Measurements from ENCODE around the gene ARHGEF7. TPM values are rescaled to one million over a fixed set of nuclear protein-coding genes. Genes with fewer than 3 reads are reported as not detected.

ARHGEF7 gene
- total RNA-seq, 1 donor: 52.2 TPM

DNA sequence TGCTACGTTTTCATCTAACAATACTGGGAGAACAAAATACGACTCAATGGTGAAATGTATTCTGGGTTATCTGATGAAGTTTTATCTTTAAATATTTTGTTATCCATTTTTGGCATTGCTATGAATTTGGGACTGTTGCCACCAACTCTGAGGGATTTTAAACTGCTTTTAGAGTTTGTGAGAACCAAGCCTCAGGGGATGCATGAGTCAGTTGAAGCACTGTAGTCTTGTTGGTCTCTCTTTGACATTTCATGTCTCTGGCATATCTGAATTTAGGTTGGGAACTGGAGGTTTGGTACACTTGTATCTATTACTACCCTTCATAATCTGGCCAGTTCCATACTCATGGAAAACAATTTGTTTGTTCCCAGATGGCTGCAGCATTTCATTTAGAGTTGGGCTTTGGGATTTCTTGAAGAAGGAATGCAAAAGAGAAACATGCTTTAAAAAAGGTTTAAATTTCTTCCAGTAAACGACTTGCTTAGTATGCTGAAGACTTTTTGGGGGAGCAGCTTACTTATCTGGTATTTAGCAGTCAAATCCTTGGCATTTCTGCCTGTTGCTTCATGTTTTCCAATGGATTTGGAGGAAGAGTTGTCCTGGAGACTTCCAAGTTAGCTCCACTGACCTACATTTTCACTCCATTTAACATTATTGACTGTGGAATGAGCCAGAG lies 28.9 kb downstream of the ARHGEF7 start:
- TF ChIP-seq, protein P1, sequence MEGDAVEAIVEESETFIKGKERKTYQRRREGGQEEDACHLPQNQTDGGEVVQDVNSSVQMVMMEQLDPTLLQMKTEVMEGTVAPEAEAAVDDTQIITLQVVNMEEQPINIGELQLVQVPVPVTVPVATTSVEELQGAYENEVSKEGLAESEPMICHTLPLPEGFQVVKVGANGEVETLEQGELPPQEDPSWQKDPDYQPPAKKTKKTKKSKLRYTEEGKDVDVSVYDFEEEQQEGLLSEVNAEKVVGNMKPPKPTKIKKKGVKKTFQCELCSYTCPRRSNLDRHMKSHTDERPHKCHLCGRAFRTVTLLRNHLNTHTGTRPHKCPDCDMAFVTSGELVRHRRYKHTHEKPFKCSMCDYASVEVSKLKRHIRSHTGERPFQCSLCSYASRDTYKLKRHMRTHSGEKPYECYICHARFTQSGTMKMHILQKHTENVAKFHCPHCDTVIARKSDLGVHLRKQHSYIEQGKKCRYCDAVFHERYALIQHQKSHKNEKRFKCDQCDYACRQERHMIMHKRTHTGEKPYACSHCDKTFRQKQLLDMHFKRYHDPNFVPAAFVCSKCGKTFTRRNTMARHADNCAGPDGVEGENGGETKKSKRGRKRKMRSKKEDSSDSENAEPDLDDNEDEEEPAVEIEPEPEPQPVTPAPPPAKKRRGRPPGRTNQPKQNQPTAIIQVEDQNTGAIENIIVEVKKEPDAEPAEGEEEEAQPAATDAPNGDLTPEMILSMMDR (IDR thresholded peaks at IDR 0.05; ENCODE audit: insufficient read depth, low read depth, low read length): no peak
- peak; percentile 30 for DNase-seq (ENCODE audit: low read depth)
- no peak overlapping the region for H3K4me3 ChIP-seq (ENCODE audit: low read depth, low read length)

DNA sequence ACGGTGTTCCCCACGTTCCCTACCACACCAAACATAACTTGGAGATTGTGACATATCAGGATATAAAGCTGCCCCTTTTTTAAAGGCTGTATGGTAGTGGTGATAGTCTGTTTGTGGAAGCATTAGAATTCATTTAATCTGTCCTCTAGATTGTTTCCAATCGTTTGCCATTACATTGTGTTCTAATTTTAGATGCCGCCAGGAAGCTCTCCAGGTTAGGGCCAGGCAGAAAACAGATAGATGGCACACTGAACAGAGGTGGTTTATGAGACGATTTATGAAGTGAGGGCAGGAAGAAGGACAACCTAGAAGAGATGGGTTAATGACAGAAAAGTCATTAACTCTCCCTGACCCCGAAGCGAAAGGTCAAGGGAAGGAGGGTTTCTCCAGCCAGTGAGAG lies 30.0 kb downstream of the ARHGEF7 start:
- TF ChIP-seq, protein P1 (IDR thresholded peaks at IDR 0.05; ENCODE audit: insufficient read depth, low read depth, low read length): no peak
- no peak overlapping the region for H3K4me3 ChIP-seq (ENCODE audit: low read depth, low read length)
- no peak for DNase-seq (ENCODE audit: low read depth)

DNA sequence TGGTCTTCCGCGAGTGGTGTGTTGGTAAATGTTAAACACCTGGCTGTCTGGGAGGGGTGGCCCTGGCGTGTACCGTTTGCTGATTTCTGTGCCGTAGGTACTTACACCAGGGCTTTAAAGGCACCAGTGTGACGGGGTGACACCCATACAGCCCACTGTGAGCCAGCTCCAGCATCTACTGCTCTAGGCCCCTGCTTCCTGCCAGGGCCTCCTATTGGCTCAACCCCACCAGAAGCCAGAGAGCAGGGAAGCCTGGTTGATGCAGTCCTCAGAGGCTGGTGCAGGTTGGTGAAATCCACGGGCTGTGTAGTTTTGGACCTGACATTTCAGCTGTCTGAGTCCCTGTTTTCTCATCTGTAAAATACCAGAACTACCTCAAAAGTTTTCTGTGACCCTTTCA lies 30.4 kb downstream of the ARHGEF7 start:
- no peak overlapping the region for H3K4me3 ChIP-seq (ENCODE audit: low read depth, low read length)
- TF ChIP-seq, protein P1 (IDR thresholded peaks at IDR 0.05; ENCODE audit: insufficient read depth, low read depth, low read length): no peak
- DNase-seq (ENCODE audit: low read depth): no peak

DNA sequence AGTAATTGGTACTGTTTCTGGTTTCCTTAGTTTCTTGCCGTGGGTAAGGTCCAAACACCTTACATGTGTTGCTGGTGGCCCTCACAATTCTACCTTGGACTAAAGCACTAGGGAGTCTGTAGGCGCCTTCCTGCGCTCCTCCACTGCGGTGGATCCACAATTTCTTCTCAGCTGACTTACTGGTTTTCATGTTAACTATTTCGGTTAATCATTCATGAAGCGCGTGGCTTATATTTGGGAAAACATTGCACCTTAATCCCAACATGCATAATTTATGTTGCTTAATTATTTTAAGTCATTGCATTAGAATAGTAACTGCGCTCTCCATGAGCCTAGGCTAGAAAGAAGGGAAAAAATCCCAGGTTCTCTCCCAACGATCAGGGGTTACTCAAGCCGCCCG lies 37.7 kb downstream of the ARHGEF7 start:
- H3K4me3 ChIP-seq (ENCODE audit: low read depth, low read length): peak overlapping the region; percentile 80
- TF ChIP-seq, protein P1 (IDR thresholded peaks at IDR 0.05; ENCODE audit: insufficient read depth, low read depth, low read length): no peak
- DNase-seq (ENCODE audit: low read depth): no peak

DNA sequence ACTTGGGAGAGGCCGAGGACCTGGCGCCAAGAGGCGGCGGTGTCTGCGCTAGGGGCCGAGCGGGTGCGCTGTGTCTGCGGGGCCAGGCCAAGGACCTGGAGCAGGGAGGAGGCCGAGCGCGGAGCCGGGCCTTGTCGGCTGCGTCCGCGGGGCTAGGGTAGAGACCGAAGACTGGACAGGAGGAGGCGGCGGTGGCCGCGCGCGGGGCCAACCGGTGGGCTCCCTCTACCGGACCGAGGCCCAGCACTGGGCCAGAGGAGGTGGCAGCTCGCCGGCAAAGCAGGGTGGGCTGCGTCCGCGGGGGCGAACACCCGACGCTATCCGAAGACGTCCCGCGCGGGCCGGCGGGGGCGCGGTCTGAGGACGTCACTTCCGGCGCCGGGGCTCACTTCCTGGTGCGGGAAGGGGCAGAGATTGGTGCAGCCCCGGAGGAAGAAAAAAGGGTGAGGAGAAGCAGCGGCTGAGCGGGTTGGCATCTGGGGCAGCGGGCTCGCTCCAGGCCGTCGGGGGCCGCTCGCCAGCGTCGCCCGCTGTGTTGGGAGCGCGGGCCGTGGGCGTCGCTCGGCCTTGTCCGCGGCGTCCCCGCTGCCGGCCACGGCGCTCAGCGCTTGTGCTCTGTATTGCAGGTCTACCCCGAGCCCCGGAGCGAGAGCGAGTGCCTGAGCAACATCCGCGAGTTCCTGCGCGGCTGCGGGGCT lies 38.3 kb downstream of the ARHGEF7 start:
- H3K4me3 ChIP-seq (ENCODE audit: low read depth, low read length): peak overlapping the region; percentile 80
- TF ChIP-seq, protein P1 (IDR thresholded peaks at IDR 0.05; ENCODE audit: insufficient read depth, low read depth, low read length): peak; percentile 31
- peak; percentile 94 for DNase-seq (ENCODE audit: low read depth)

DNA sequence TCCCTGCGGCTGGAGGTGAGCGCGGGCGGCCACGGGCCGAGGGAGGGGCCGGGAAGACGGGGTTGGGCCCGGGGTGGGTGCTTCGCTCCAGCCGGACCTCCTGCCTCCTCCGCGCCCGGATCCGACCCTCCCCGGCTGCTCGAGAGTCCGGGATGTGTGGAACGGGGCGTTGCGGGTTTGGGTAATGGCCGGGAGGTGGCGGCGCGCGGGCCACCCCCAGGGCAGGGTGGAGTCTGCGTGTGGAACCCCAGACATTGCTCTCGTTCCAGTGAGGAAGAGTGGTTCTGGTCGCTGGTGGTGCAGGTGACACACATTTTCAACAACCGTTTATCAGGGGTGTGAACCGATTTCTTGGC lies 38.8 kb downstream of the ARHGEF7 start:
- TF ChIP-seq, protein P1 (IDR thresholded peaks at IDR 0.05; ENCODE audit: insufficient read depth, low read depth, low read length): peak; percentile 39
- DNase-seq (ENCODE audit: low read depth): peak; percentile 44
- H3K4me3 ChIP-seq (ENCODE audit: low read depth, low read length): peak overlapping the region; percentile 80
